OCI-LY7 (cell line): Measurements from ENCODE around the gene EDEM3. TPM values are rescaled to one million over a fixed set of nuclear protein-coding genes. Genes with fewer than 3 reads are reported as not detected.

ENCODE experiments used
- BruUV-seq: library from RNA; stranded (reverse); fragments of 400-500 nt; replicated peaks from 2 replicates; lab custom pipeline; 2021; lab: Mats Ljungman, UMichigan
- CTCF ChIA-PET: fragments of 300-600 bp; sonication (Branson Sonifier 250); formaldehyde crosslinking; loops from one replicate; lab custom pipeline; 2022; ENCODE audit warnings: antibody characterized with exemption; ENCODE audit not compliant: unreplicated experiment; lab: Charles Lee
- POLR2A ChIA-PET: fragments of 300-600 bp; sonication (Branson Sonifier 250); formaldehyde crosslinking; loops from one replicate; lab custom pipeline; 2022; ENCODE audit warnings: antibody characterized with exemption; lab: Charles Lee
- DNase-seq: peaks from one replicate; pipeline ENCODE4 v3.0.0-alpha.2; 2015; ENCODE audit warnings: low spot score
- H2AFZ ChIP-seq: fragments of 200-600 bp; sonication (generic), shearing (Covaris generic); 2 replicates; pipeline ENCODE4 v1.6.1; 2014; ENCODE audit warnings: mild to moderate bottlenecking, antibody characterized with exemption, low read length, moderate library complexity
- H3K27ac ChIP-seq: fragments of 200-600 bp; sonication (generic); 2 replicates; pipeline ENCODE4 v1.5.1; 2014; ENCODE audit warnings: mixed run types, low read depth, mild to moderate bottlenecking, moderate library complexity, low read length, inconsistent platforms; ENCODE audit not compliant: poor library complexity, severe bottlenecking
- H3K36me3 ChIP-seq: fragments of 200-600 bp; sonication (generic); 2 replicates; pipeline ENCODE4 v1.6.1; 2014; ENCODE audit warnings: mild to moderate bottlenecking, antibody characterized with exemption, low read length, moderate library complexity, mixed read lengths; ENCODE audit not compliant: insufficient read depth
- H3K4me1 ChIP-seq: fragments of 200-600 bp; sonication (generic); 2 replicates; pipeline ENCODE4 v1.5.1; 2014; ENCODE audit warnings: mild to moderate bottlenecking, low read length; ENCODE audit not compliant: insufficient read depth, poor library complexity, severe bottlenecking
- H3K4me2 ChIP-seq: fragments of 200-600 bp; sonication (generic); 2 replicates; pipeline ENCODE4 v1.6.1; 2014; ENCODE audit warnings: mild to moderate bottlenecking, low read length
- H3K4me3 ChIP-seq: fragments of 200-600 bp; sonication (generic); 2 replicates; pipeline ENCODE4 v1.5.1; 2014; ENCODE audit warnings: mild to moderate bottlenecking, low read depth, low read length; ENCODE audit not compliant: poor library complexity, severe bottlenecking
- H3K79me2 ChIP-seq: fragments of 200-600 bp; sonication (generic); 2 replicates; pipeline ENCODE4 v1.6.1; 2016; ENCODE audit warnings: low read depth, mild to moderate bottlenecking, low read length, moderate library complexity, mixed read lengths; ENCODE audit not compliant: insufficient read depth
- H3K9me2 ChIP-seq: fragments of 200-600 bp; sonication (generic); 2 replicates; pipeline ENCODE4 v1.6.1; 2016; ENCODE audit warnings: mild to moderate bottlenecking, low read length, mixed read lengths; ENCODE audit not compliant: insufficient read depth
- H3K9me3 ChIP-seq: fragments of 200-600 bp; sonication (generic); 2 replicates; pipeline ENCODE4 v1.6.1; 2014; ENCODE audit warnings: mild to moderate bottlenecking, mixed run types, low read length, mixed read lengths
- H4K20me1 ChIP-seq: fragments of 200-600 bp; sonication (generic); 2 replicates; pipeline ENCODE4 v1.6.1; 2014; ENCODE audit warnings: mild to moderate bottlenecking, antibody characterized with exemption, low read length, moderate library complexity, mixed read lengths; ENCODE audit not compliant: insufficient read depth
- CTCF ChIP-seq: fragments of 200-600 bp; sonication (generic); conservative IDR thresholded peaks from 2 replicates; pipeline ENCODE4 v1.5.1; 2014; ENCODE audit warnings: mild to moderate bottlenecking, antibody characterized with exemption, low read length, moderate library complexity, mixed read lengths
- EZH2phosphoT487 ChIP-seq: fragments of 200-600 bp; sonication (generic); IDR thresholded peaks from 2 replicates; pipeline ENCODE4 v1.6.1; 2018; ENCODE audit warnings: low read depth, borderline replicate concordance, mild to moderate bottlenecking, mixed run types, antibody characterized with exemption, low read length, moderate library complexity, mixed read lengths
- intact Hi-C: fragments of 100-400 bp; cut with micrococcal nuclease; formaldehyde crosslinking; loops from one replicate; pipeline ENCODE4 v1.10.0; 2022; ENCODE audit not compliant: unreplicated experiment
- total RNA-seq, 2 experiments: library from RNA; depleted of rRNA in 1 of 2; stranded (reverse); fragments of >200 nt in 1 of 2; shearing (Covaris generic) in 1 of 2; gene quantifications; 2 replicates each; pipeline ENCODE4 v1.2.3, GENCODE V29; 2014 to 2022

The EDEM3 gene
- total RNA-seq, 2 experiments from 2014 or later, result 19.5 to 27.4 TPM

- CTCF ChIA-PET, result no interaction called here
- H4K20me1 ChIP-seq, result no peaks in the 10 kb centered on the region
- H3K9me3 ChIP-seq, result no peaks in the 10 kb centered on the region
- BruUV-seq, result no TSS peak
- DNase-seq, result no peak
- intact Hi-C loops, result no loop called here
- peaks cover 19% of the 10 kb centered on the region; the same call in 1 of the 2 replicates for H3K36me3 ChIP-seq
- H3K4me3 ChIP-seq, result no peak overlapping the region
- H3K9me2 ChIP-seq, result no peaks in the 10 kb centered on the region
- H3K27ac ChIP-seq, result no peak overlapping the region
- no peaks in the 10 kb centered on the region; the same call in 1 of the 2 replicates for H3K79me2 ChIP-seq
- no peak for TF ChIP-seq EZH2phosphoT487
- H2AFZ ChIP-seq, result no peak overlapping the region
- POLR2A ChIA-PET, result interaction anchor here (0.8 to 1.3 kb wide), 2 partner anchors 11 to 75 kb away, joined by 4 to 5 read pairs; no protein-coding TSS in a partner anchor
- no peak overlapping the region for H3K4me2 ChIP-seq
- peaks cover 8% of the 10 kb centered on the region for H3K4me1 ChIP-seq
Measured at GRCh38 chr1:184745110-184745509, 9.5 kb downstream of the EDEM3 start.

- no peaks in the 10 kb centered on the region for H4K20me1 ChIP-seq
- H3K4me2 ChIP-seq, result no peak overlapping the region
- H3K4me3 ChIP-seq, result no peak overlapping the region
- TF ChIP-seq EZH2phosphoT487 (no peak), CTCF (no peak)
- H3K27ac ChIP-seq, result no peak overlapping the region
- no peaks in the 10 kb centered on the region for H3K9me3 ChIP-seq
- no peaks in the 10 kb centered on the region for H3K9me2 ChIP-seq
- POLR2A ChIA-PET, result interaction anchor here (1.0 kb wide), 1 partner anchor 48 kb away, joined by 3 read pairs; no protein-coding TSS in a partner anchor
- peaks cover 8% of the 10 kb centered on the region for H3K4me1 ChIP-seq
- intact Hi-C loops, result no loop called here
- peaks cover 19% of the 10 kb centered on the region; the same call in 1 of the 2 replicates for H3K36me3 ChIP-seq
- no peak for DNase-seq
- no TSS peak for BruUV-seq
- H3K79me2 ChIP-seq, result no peaks in the 10 kb centered on the region
- CTCF ChIA-PET, result no interaction called here
- no peak overlapping the region for H2AFZ ChIP-seq
Measured at GRCh38 chr1:184743062-184743756, 11.4 kb downstream of the EDEM3 start.

- no TSS peak for BruUV-seq
- intact Hi-C loops, result no loop called here
- Histone ChIP-seq H3K36me3 (peaks cover 22% of the 10 kb centered on the region), H3K4me3 (no peak overlapping the region), H4K20me1 (no peaks in the 10 kb centered on the region), H3K9me3 (no peaks in the 10 kb centered on the region), H3K79me2 (no peaks in the 10 kb centered on the region), H3K9me2 (no peaks in the 10 kb centered on the region), H3K4me2 (no peak overlapping the region), H3K4me1 (peaks cover 5% of the 10 kb centered on the region), H3K27ac (no peak overlapping the region), H2AFZ (no peak overlapping the region)
- DNase-seq, result no peak
- TF ChIP-seq EZH2phosphoT487 (no peak), CTCF (no peak)
- CTCF ChIA-PET, result no interaction called here
- POLR2A ChIA-PET, result no interaction called here
Measured at GRCh38 chr1:184740344-184740743, 14.3 kb downstream of the EDEM3 start.
